Peyer's patch (tissue), 4 donors: ENCODE results near the gene CPNE7.

Experiments
- CTCF ChIP-seq, 6 experiments: fragments of 450-650 bp in 4 of 6; fragments of 200-600 bp in 2 of 6; sonication (generic) in 1 of 6; IDR thresholded peaks; one replicate each; pipeline ENCODE4 v1.5.1; 2017 to 2019; ENCODE audit warnings: antibody characterized with exemption in 6 of 6, mild to moderate bottlenecking in 3 of 6, moderate library complexity in 1 of 6
- POLR2A ChIP-seq, 2 donors: fragments of 450-650 bp; IDR thresholded peaks; one replicate each; pipeline ENCODE4 v1.5.1; 2017; ENCODE audit warnings: antibody characterized with exemption in 2 of 2, mild to moderate bottlenecking in 2 of 2, moderate library complexity in 2 of 2

- TF ChIP-seq CTCF (IDR thresholded peaks at IDR 0.05), result no peak
- TF ChIP-seq POLR2A (IDR thresholded peaks at IDR 0.05), result no peak
These were observed 6.5 kb downstream of the CPNE7 start for GRCh38 chr16:89581861-89582563.
